SK-N-SH (cell line): ENCODE results near the gene ABCB9. TPM values are rescaled to one million over a fixed set of nuclear protein-coding genes. Genes with fewer than 3 reads are reported as not detected.

Source experiments
- CTCF ChIA-PET: fragments of 300-600, 350-600 bp; formaldehyde crosslinking; extraction: SDS; loops from one replicate; lab custom pipeline; 2021; lab: Yijun Ruan, JAX
- POLR2A ChIA-PET: fragments of 350-600 bp; sonication (Branson Sonifier 250); formaldehyde crosslinking; extraction: SDS; loops from one replicate; lab custom pipeline; 2020; ENCODE audit warnings: antibody characterized with exemption, inconsistent platforms; lab: Yijun Ruan, JAX
- DNase-seq: peaks from one replicate; pipeline ENCODE4 v3.0.0; 2012
- H2AFZ ChIP-seq: fragments of 200-600 bp; sonication (generic); 2 replicates; pipeline ENCODE4 v1.8.1; 2016; ENCODE audit warnings: antibody characterized with exemption, mild to moderate bottlenecking, low read depth
- H3F3A ChIP-seq: fragments of 200-600 bp; sonication (generic); replicated peaks from 2 replicates; pipeline ENCODE3; 2016; ENCODE audit warnings: antibody characterized with exemption, mild to moderate bottlenecking; ENCODE audit not compliant: insufficient read depth
- H3K27ac ChIP-seq, 2 experiments: fragments of 200-500 bp in 1 of 2; fragments of 200-600 bp in 1 of 2; sonication (Bioruptor generic) in 1 of 2; sonication (generic), shearing (Covaris generic) in 1 of 2; 2 replicates each; pipeline versions ENCODE4 v1.5.1 to v1.6.1; 2014 to 2016; ENCODE audit warnings: low read depth in 2 of 2, inconsistent platforms in 1 of 2, low read length in 1 of 2, mild to moderate bottlenecking in 1 of 2, mixed read lengths in 1 of 2
- H3K27me3 ChIP-seq: fragments of 200-600 bp; sonication (generic), shearing (Covaris generic); 2 replicates; pipeline ENCODE4 v1.6.1; 2016; ENCODE audit warnings: mixed run types; ENCODE audit not compliant: insufficient read depth
- H3K36me3 ChIP-seq, 2 experiments: fragments of 200-500 bp in 1 of 2; fragments of 200-600 bp in 1 of 2; sonication (Bioruptor generic) in 1 of 2; sonication (generic) in 1 of 2; replicated peaks in 1 of 2; 2 replicates each; pipeline versions ENCODE3 to v1.5.1; 2014 to 2016; ENCODE audit warnings: low read length in 1 of 2, mild to moderate bottlenecking in 1 of 2; ENCODE audit not compliant: insufficient read depth in 2 of 2, control insufficient read depth in 1 of 2
- H3K4me1 ChIP-seq, 2 experiments: fragments of 200-500 bp in 1 of 2; fragments of 200-600 bp in 1 of 2; sonication (Bioruptor generic) in 1 of 2; sonication (generic), shearing (Covaris generic) in 1 of 2; 2 replicates each; pipeline versions ENCODE4 v1.5.1 to v1.6.1; 2014 to 2016; ENCODE audit warnings: low read depth in 1 of 2, low read length in 1 of 2, mixed run types in 1 of 2; ENCODE audit not compliant: insufficient read depth in 2 of 2, control insufficient read depth in 1 of 2
- H3K4me2 ChIP-seq: fragments of 200-600 bp; sonication (generic), shearing (Covaris generic); 2 replicates; pipeline ENCODE4 v1.6.1; 2017; ENCODE audit warnings: mixed run types
- H3K4me3 ChIP-seq, 2 experiments: fragments of 200-500 bp in 1 of 2; fragments of 200-600 bp in 1 of 2; sonication (Bioruptor generic) in 1 of 2; sonication (generic), shearing (Covaris generic) in 1 of 2; 2 replicates each; pipeline versions ENCODE4 v1.5.1 to v1.8.1; 2014 to 2016; ENCODE audit warnings: low read depth in 2 of 2, inconsistent platforms in 1 of 2, low read length in 1 of 2, mild to moderate bottlenecking in 1 of 2, mixed read lengths in 1 of 2, moderate library complexity in 1 of 2
- H3K79me2 ChIP-seq: fragments of 200-600 bp; sonication (generic); 2 replicates; pipeline ENCODE4 v1.8.1; 2017; ENCODE audit warnings: mild to moderate bottlenecking; ENCODE audit not compliant: insufficient read depth
- H3K9ac ChIP-seq: fragments of 200-600 bp; sonication (generic); 2 replicates; pipeline ENCODE4 v1.6.1; 2017; ENCODE audit warnings: mixed run types
- H3K9me2 ChIP-seq: fragments of 200-600 bp; sonication (generic); 2 replicates; pipeline ENCODE4 v1.6.1; 2017; ENCODE audit warnings: mixed run types
- H3K9me3 ChIP-seq: fragments of 200-600 bp; sonication (generic); 2 replicates; pipeline ENCODE4 v1.6.1; 2017; ENCODE audit warnings: mixed run types, mild to moderate bottlenecking, moderate library complexity
- H4K20me1 ChIP-seq: fragments of 200-600 bp; sonication (generic); 2 replicates; pipeline ENCODE4 v1.6.1; 2017; ENCODE audit warnings: mild to moderate bottlenecking, mixed run types; ENCODE audit not compliant: insufficient read depth
- ELF1 ChIP-seq: IDR thresholded peaks from 2 replicates; pipeline ENCODE4 v1.4.0; 2012
- EZH2phosphoT487 ChIP-seq: fragments of 200-600 bp; sonication (generic); IDR thresholded peaks from 2 replicates; pipeline ENCODE4 v1.6.1; 2017; ENCODE audit warnings: low read depth, mixed run types, mild to moderate bottlenecking, antibody characterized with exemption, moderate library complexity, borderline replicate concordance
- FOXJ3 ChIP-seq: sonication (generic); formaldehyde crosslinking; IDR thresholded peaks from 2 replicates; pipeline ENCODE4 v1.5.1; 2020; ENCODE audit warnings: mild to moderate bottlenecking, missing genetic modification reagents
- FOXM1 ChIP-seq: IDR thresholded peaks from 2 replicates; pipeline ENCODE4 v1.4.0; 2012; ENCODE audit warnings: low read depth, mild to moderate bottlenecking
- GABPA ChIP-seq: IDR thresholded peaks from 2 replicates; pipeline ENCODE4 v1.4.0; 2012; ENCODE audit warnings: low read depth, mild to moderate bottlenecking
- GATA2 ChIP-seq: sonication (generic); formaldehyde crosslinking; IDR thresholded peaks from 2 replicates; pipeline ENCODE4 v1.5.0; 2020; ENCODE audit warnings: mild to moderate bottlenecking, missing genetic modification reagents
- MEF2A ChIP-seq: IDR thresholded peaks from 2 replicates; pipeline ENCODE4 v1.4.0; 2012; ENCODE audit warnings: low read depth, borderline replicate concordance
- RCOR1 ChIP-seq: fragments of 150-350 bp; IDR thresholded peaks from 2 replicates; pipeline ENCODE4 v1.6.1; 2017; ENCODE audit warnings: antibody characterized with exemption, low read length
- RFX5 ChIP-seq: IDR thresholded peaks from 2 replicates; pipeline ENCODE4 v1.6.1; 2012; ENCODE audit warnings: mild to moderate bottlenecking, improper control_type of control experiment, low read length
- RXRA ChIP-seq: IDR thresholded peaks from 2 replicates; pipeline ENCODE4 v1.4.0; 2012; ENCODE audit warnings: low read depth, mild to moderate bottlenecking, borderline replicate concordance
- TCF12 ChIP-seq: IDR thresholded peaks from 2 replicates; pipeline ENCODE4 v1.4.0; 2012
- TEAD4 ChIP-seq: IDR thresholded peaks from 2 replicates; pipeline ENCODE4 v1.4.0; 2012; ENCODE audit warnings: mild to moderate bottlenecking, borderline replicate concordance; ENCODE audit not compliant: insufficient read depth
- YY1 ChIP-seq: IDR thresholded peaks from 2 replicates; pipeline ENCODE4 v1.4.0; 2012; ENCODE audit warnings: low read depth, mild to moderate bottlenecking
- WGBS: methylation state at CpG from one replicate; pipeline ENCODE4 v1.1.6; 2017; ENCODE audit warnings: low lambda C conversion rate; 5-methylcytosine and 5-hydroxymethylcytosine counted together
- polyA plus RNA-seq, 3 experiments: library from polyadenylated mRNA; depleted of rRNA; stranded (reverse); fragments of >200 nt; gene quantifications; 2 replicates each; pipeline ENCODE4 v1.2.3, GENCODE V29; 2012
- TF ChIP-seq, protein P1 (sequence below): fragments of 150-350 bp; IDR thresholded peaks from 2 replicates; pipeline ENCODE4 v1.6.1; 2017; ENCODE audit warnings: antibody characterized with exemption, low read length, low read depth, borderline replicate concordance
- TF ChIP-seq, protein P2 (sequence below): IDR thresholded peaks from 2 replicates; pipeline ENCODE4 v1.4.0; 2012; ENCODE audit warnings: low read depth
- TF ChIP-seq, protein P3 (sequence below): fragments of 200-600 bp; sonication (generic); IDR thresholded peaks from 2 replicates; pipeline ENCODE4 v1.6.1; 2017; ENCODE audit warnings: antibody characterized with exemption, mild to moderate bottlenecking, moderate library complexity
- TF ChIP-seq, protein P4 (sequence below): IDR thresholded peaks from 2 replicates; pipeline ENCODE4 v1.6.1; 2012; ENCODE audit warnings: mild to moderate bottlenecking, low read depth, low read length, moderate library complexity
- TF ChIP-seq, protein P5 (sequence below): IDR thresholded peaks from 2 replicates; pipeline ENCODE4; 2012

The ABCB9 gene
- polyA plus RNA-seq, 1 of the 3 experiments (the other 2 are of a cell fraction): 6.2 TPM

DNA sequence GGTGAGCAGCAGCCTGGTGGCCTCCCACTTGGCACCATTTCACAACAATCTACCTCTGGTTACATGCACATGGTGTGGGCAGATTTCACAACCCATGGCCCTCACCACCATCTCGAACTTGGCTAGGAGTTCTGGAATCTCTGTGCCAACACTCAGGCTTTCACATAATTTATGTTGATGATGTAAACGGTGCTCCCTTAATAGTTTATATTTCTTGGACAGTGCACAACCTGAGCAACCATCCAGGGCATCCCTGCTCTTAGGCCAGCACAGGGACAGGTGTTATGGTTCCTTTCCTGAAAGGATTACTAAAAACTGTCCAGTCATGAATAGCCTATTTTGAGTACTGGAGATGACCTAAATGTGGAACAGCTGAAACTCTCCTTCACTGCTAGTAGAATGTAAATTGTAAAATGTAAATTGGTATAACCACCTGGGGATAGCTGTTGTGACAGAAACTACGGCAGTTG lies 28.6 kb downstream of the ABCB9 start:
- Histone ChIP-seq H4K20me1 (no peaks in the 10 kb centered on the region), H3K27ac (no peak overlapping the region), H3K79me2 (no peaks in the 10 kb centered on the region)
- POLR2A ChIA-PET: no interaction called here
- TF ChIP-seq FOXM1: no peak
- TF ChIP-seq, all 33 proteins: peak for 0
- Histone ChIP-seq H3K9ac (no peak overlapping the region), H3K36me3 (no peaks in the 10 kb centered on the region), H3K4me2 (no peak overlapping the region), H3K4me1 (peaks cover 0 to under 1% of the 10 kb centered on the region in 2 experiments; a peak in 1 of 4 replicates), H3F3A (no peaks in the 10 kb centered on the region), H3K27me3 (no peaks in the 10 kb centered on the region), H3K4me3 (no peak overlapping the region), H3K9me2 (no peaks in the 10 kb centered on the region), H3K9me3 (no peaks in the 10 kb centered on the region), H2AFZ (no peak overlapping the region)
- WGBS: 63% methylated on average over 3 of the region's 3 CpGs
- CTCF ChIA-PET: interaction anchor here (0.6 to 1.3 kb wide), 3 partner anchors 14 to 144 kb away, joined by 3 to 4 read pairs (median 3); no protein-coding TSS in a partner anchor
- DNase-seq: no peak

DNA sequence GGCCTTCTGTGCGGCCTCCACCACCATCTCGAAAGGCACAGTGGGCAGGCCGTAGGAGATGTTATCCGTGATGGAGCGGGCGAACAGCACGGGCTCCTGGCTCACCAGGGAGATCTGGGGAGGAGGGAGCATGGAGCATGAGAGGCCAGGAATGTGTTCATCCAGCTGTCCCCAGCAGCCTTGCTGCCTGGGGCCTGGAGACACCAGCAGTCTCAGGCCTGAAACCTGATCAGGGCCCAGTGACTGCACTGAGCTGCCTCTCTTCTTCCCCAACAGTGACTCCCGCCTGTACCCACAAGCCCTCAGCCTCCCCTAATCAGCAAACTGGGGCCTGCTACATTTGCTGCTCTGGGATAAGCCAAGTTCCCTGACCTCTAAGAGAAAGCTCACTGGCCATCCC lies 30.9 kb downstream of the ABCB9 start:
- TF ChIP-seq RXRA (no peak), RCOR1 (no peak), YY1 (no peak), MEF2A (no peak), TCF12 (no peak), EZH2phosphoT487 (no peak), GABPA (no peak), RFX5 (no peak), GATA2 (CRISPR knock-in tag) (no peak), ELF1 (no peak), FOXJ3 (CRISPR knock-in tag) (no peak), TEAD4 (no peak)
- TF ChIP-seq, protein P1, sequence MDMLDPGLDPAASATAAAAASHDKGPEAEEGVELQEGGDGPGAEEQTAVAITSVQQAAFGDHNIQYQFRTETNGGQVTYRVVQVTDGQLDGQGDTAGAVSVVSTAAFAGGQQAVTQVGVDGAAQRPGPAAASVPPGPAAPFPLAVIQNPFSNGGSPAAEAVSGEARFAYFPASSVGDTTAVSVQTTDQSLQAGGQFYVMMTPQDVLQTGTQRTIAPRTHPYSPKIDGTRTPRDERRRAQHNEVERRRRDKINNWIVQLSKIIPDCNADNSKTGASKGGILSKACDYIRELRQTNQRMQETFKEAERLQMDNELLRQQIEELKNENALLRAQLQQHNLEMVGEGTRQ: no peak
- TF ChIP-seq, protein P2, sequence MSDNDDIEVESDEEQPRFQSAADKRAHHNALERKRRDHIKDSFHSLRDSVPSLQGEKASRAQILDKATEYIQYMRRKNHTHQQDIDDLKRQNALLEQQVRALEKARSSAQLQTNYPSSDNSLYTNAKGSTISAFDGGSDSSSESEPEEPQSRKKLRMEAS: no peak
- TF ChIP-seq, protein P3, sequence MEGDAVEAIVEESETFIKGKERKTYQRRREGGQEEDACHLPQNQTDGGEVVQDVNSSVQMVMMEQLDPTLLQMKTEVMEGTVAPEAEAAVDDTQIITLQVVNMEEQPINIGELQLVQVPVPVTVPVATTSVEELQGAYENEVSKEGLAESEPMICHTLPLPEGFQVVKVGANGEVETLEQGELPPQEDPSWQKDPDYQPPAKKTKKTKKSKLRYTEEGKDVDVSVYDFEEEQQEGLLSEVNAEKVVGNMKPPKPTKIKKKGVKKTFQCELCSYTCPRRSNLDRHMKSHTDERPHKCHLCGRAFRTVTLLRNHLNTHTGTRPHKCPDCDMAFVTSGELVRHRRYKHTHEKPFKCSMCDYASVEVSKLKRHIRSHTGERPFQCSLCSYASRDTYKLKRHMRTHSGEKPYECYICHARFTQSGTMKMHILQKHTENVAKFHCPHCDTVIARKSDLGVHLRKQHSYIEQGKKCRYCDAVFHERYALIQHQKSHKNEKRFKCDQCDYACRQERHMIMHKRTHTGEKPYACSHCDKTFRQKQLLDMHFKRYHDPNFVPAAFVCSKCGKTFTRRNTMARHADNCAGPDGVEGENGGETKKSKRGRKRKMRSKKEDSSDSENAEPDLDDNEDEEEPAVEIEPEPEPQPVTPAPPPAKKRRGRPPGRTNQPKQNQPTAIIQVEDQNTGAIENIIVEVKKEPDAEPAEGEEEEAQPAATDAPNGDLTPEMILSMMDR: no peak
- TF ChIP-seq, protein P4, sequence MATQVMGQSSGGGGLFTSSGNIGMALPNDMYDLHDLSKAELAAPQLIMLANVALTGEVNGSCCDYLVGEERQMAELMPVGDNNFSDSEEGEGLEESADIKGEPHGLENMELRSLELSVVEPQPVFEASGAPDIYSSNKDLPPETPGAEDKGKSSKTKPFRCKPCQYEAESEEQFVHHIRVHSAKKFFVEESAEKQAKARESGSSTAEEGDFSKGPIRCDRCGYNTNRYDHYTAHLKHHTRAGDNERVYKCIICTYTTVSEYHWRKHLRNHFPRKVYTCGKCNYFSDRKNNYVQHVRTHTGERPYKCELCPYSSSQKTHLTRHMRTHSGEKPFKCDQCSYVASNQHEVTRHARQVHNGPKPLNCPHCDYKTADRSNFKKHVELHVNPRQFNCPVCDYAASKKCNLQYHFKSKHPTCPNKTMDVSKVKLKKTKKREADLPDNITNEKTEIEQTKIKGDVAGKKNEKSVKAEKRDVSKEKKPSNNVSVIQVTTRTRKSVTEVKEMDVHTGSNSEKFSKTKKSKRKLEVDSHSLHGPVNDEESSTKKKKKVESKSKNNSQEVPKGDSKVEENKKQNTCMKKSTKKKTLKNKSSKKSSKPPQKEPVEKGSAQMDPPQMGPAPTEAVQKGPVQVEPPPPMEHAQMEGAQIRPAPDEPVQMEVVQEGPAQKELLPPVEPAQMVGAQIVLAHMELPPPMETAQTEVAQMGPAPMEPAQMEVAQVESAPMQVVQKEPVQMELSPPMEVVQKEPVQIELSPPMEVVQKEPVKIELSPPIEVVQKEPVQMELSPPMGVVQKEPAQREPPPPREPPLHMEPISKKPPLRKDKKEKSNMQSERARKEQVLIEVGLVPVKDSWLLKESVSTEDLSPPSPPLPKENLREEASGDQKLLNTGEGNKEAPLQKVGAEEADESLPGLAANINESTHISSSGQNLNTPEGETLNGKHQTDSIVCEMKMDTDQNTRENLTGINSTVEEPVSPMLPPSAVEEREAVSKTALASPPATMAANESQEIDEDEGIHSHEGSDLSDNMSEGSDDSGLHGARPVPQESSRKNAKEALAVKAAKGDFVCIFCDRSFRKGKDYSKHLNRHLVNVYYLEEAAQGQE: no peak
- TF ChIP-seq, protein P5, sequence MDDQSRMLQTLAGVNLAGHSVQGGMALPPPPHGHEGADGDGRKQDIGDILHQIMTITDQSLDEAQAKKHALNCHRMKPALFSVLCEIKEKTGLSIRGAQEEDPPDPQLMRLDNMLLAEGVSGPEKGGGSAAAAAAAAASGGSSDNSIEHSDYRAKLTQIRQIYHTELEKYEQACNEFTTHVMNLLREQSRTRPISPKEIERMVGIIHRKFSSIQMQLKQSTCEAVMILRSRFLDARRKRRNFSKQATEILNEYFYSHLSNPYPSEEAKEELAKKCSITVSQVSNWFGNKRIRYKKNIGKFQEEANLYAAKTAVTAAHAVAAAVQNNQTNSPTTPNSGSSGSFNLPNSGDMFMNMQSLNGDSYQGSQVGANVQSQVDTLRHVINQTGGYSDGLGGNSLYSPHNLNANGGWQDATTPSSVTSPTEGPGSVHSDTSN: no peak
- TF ChIP-seq, all 33 proteins: peak for 0
- Histone ChIP-seq H3K9me3 (no peaks in the 10 kb centered on the region), H3K4me1 (no peaks in the 10 kb centered on the region), H3K9ac (no peak overlapping the region), H2AFZ (no peak overlapping the region), H4K20me1 (no peaks in the 10 kb centered on the region), H3K79me2 (no peaks in the 10 kb centered on the region), H3K4me2 (no peak overlapping the region), H3K36me3 (no peaks in the 10 kb centered on the region), H3K9me2 (no peaks in the 10 kb centered on the region), H3K4me3 (no peak overlapping the region), H3K27me3 (no peaks in the 10 kb centered on the region), H3F3A (no peaks in the 10 kb centered on the region), H3K27ac (no peak overlapping the region)
- no peak for DNase-seq
- ChIA-PET POLR2A (no interaction called here), CTCF (no interaction called here)
- 96% methylated on average over 8 of the region's 8 CpGs for WGBS
